GM15510 (cell line): Measurements from ENCODE around the gene ESRRA.

ENCODE experiments used
- POLR2A ChIP-seq: IDR thresholded peaks from 3 replicates; pipeline ENCODE4 v1.6.1; 2011; ENCODE audit warnings: borderline replicate concordance; ENCODE audit not compliant: insufficient read length; ENCODE audit errors: extremely low read depth

ESRRA gene

DNA sequence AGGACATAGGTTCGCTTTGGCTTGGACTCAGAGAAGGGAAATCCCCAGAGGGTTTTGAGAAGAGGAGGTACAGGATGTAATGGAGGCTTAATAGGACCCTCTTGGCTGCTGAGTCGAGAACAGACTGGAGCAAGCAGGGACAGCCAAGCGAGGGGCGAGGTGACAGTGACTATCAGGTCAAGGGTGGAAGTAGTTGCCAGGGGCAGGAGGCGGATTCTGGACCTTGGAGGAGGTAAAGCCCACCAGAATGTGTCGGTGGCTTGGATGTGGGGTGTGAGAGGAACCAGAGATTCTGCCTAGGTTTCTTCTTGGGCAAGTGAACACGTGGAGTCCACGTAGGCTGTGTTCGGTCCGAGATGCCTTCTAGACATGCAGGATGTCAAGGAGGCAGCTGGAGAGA lies 7.6 kb downstream of the ESRRA start:
- no peak for TF ChIP-seq POLR2A

DNA sequence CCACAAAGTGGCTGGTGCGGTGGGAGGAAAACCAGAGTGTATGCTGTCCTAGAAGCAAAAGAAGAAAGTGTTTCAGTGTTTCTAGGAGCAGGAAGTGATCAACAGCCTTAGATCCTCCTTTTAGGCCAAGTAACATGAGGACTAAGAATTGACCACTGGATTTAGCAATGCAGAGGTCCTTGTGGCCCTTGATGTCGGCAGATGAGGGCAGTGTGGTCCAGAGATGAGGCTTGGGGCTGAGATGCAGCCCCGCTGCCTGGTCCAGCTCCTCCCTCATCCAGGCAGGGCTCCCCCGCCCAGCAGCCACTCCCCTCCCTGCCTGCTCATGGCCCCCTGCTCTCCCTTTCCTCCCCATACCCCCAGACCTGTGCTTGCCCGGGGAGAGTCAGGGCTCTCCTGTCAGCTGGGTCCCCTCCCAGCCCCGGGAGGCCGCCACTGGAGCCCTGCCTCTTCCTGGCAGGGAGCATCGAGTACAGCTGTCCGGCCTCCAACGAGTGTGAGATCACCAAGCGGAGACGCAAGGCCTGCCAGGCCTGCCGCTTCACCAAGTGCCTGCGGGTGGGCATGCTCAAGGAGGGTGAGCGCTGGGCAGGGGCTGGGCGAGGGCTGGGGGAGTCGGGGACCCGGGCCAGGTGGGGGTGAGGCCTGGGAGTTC lies 8.3 kb downstream of the ESRRA start:
- TF ChIP-seq POLR2A, result no peak

DNA sequence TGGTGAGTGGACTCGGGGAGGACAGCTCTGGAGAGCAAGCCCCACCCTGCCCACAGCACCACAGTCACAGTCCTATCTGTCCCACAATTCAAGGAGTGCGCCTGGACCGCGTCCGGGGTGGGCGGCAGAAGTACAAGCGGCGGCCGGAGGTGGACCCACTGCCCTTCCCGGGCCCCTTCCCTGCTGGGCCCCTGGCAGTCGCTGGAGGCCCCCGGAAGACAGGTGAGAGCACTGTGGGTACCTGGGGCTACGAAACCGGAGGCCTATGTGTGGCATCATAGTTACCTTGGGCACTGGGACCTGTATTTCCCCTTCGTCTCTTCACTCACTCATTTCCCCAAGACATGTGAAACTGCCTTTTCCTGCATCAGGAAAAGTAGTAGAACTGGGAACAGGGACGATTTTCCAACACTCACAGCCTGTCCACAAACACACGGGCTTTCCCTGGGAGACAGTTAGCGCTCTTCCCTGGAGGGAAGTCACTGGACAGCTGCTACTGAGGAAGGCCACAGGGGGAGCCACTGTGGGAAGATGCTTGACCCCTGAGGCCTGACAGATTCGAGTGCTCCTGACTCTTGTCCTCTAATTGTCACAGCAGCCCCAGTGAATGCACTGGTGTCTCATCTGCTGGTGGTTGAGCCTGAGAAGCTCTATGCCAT lies 9.0 kb downstream of the ESRRA start:
- no peak for TF ChIP-seq POLR2A

DNA sequence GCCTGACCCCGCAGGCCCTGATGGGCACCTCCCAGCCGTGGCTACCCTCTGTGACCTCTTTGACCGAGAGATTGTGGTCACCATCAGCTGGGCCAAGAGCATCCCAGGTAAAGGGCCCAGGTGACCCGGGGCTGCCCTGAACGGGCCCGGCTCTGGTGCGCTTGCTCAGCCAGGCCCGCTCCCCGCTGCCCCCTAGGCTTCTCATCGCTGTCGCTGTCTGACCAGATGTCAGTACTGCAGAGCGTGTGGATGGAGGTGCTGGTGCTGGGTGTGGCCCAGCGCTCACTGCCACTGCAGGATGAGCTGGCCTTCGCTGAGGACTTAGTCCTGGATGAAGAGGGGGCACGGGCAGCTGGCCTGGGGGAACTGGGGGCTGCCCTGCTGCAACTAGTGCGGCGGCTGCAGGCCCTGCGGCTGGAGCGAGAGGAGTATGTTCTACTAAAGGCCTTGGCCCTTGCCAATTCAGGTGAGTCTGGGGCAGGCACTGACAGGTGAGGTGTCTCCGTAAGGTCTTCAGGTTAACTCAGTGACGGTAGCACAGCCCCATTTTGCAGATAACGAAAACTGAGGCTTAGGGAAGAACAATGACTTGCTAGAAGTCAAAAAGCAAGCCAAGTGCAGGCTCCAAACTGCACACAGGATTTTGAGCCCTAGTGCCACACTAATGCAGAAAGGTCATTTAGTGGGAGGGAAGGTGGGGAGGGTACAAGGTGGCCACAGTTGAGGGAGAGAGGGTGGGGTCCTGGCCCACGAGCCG lies 9.7 kb downstream of the ESRRA start:
- TF ChIP-seq POLR2A, result no peak

DNA sequence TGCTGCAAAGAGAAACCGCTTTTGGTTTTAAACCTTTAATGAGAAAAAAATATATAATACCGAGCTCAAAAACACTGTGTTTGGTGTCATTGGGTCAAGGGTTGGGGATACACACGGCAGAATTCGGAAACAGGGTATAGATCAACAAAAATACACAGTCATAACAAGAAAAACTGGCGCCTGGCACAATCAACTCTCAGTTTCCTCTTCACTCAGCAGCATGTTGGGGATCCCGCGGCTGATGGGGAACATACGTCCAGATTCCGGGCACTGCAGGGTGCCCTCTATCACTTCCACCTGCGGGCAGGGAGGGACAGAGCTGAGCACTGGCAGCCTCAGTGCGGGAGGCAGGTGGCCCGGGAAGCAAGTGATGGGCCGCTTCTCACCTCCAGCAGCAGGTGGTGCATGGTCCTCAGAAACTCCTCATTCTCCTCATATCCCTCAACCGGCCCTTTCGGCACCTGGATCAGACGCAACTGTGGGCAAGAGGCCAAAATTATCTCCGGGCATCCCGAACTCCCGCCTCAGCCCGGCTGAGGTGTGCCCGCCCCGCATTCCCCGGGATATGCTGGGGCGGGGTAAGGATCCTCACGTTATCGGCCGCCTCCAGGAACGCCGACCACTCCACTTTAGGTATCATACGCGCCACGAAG lies 11.5 kb downstream of the ESRRA start:
- TF ChIP-seq POLR2A, result no peak

DNA sequence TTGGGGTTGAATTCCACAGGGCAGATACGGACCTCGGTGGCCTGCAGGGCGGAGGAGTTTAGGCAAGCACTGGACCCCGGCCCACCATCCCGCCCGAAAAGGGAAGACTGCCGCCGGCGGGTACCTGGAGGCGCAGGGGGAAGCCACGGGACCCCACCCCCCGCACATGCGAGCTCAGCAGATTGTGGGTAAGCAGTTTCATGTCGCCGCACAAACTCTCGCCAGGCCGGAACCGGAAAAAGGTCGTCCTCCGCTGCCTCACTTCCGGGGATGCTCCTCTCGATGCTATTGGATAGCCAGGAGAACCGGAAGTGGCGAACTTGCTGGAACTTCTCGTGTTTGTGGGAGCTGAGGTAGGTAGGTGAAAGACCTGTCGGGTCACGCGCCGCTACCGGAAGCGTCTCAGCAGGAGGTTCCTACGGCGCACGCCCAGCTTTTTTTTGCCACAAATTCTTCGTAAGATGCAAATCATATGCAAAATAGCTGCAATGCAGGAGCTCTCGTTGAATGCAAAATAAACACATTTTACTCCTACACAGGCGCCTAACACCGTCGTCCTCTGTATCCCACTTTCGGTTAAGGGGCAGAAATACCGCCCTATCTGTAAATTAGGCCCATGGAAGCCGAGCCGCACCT lies 12.1 kb downstream of the ESRRA start, which contains the start of gene TRMT112:
TRMT112 (minus strand) TSS at position 235 of the 636 bp plus-strand sequence; CDS start at position 202, 33 bp downstream.
- TF ChIP-seq POLR2A, result peak; percentile 71

DNA sequence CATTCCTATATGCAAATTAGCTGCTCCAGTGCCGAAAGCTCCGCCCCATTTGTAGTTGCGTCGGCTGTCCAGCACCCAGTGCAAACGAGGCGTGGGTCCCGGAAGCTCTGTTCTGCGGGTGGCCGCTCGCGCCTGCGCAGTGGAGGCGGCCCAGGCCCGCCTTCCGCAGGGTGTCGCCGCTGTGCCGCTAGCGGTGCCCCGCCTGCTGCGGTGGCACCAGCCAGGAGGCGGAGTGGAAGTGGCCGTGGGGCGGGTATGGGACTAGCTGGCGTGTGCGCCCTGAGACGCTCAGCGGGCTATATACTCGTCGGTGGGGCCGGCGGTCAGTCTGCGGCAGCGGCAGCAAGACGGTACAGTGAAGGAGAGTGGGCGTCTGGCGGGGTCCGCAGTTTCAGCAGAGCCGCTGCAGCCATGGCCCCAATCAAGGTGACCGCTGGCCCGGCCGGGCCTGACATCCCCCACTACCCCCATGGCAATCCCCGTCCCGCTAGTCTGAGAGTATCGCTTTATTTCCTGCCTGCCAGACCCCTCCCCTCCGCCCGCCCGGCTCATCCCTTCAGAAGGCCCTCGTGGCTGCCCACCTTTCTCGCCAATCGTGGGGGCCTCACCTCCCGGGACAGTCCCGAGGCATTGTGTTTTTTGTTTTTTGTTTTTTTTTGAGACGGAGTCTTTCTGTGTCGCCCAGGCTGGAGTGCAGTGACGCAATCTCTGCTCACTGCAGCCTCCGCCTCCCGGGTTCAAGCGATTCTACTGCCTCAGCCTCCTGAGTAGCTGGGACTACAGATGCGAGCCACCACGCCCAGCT lies 12.8 kb downstream of the ESRRA start, which contains the start of gene PRDX5:
PRDX5 (plus strand) TSS at position 161 of the 805 bp plus-strand sequence; CDS start at position 256, 95 bp downstream.
- TF ChIP-seq POLR2A, result peak; percentile 79

DNA sequence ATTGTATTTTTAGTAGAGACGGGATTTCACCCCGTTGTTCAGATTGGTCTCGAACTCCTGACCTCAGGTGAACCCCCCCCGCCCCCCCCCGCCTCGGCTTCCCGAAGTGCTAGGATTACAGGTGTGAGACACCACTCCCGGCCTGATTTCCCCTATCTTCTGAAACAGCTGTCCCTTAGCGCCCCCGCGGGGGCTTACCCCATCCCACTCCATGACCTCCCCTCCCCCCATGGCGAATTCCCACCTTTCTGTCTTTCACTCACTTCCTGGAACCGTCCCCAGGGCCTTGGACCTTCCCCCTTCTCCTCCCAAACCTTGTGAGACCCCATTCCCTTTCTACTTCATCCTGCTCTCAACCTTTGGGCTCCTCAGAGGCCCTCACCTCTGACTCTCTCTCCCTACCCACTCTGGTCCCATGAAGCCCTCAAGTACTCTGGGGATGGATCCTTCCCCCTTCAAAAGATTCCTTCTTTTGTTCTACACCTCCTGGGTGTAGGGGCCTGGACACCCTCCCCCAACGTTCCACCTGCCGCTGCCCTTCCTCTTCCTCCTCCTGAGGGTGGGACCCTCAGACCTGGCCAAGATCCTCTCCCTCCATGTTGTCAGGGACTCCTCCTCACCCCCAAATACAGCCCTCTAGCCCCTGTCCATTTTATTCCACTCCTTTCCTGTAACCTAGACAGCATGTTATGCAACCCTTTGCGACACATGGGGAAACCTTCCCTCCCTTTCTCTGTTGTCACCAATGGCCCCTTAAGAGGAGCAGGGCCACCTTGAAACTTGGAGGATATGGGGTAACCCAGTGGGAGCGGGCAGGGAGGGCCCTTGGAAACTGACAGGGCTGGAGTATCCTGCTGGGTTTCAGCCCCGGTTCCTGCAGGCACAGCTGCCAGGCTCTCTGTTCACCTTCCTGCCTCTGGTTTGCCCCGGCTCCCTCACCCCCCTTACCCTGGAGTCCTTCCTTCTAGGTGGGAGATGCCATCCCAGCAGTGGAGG lies 13.7 kb downstream of the ESRRA start:
- TF ChIP-seq POLR2A, result no peak

DNA sequence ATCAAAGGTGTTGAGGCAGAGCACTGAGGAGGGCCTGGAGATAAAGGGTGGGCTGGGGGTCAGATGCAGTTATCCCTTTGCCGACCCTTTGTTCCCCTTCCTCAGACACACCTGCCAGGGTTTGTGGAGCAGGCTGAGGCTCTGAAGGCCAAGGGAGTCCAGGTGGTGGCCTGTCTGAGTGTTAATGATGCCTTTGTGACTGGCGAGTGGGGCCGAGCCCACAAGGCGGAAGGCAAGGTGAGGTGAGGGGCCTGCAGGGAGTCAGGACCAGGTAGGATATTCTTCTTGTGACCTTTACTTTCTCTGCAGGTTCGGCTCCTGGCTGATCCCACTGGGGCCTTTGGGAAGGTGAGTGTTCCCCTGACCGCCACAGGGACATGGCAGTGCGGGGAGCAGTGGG lies 15.2 kb downstream of the ESRRA start:
- TF ChIP-seq POLR2A, result no peak

DNA sequence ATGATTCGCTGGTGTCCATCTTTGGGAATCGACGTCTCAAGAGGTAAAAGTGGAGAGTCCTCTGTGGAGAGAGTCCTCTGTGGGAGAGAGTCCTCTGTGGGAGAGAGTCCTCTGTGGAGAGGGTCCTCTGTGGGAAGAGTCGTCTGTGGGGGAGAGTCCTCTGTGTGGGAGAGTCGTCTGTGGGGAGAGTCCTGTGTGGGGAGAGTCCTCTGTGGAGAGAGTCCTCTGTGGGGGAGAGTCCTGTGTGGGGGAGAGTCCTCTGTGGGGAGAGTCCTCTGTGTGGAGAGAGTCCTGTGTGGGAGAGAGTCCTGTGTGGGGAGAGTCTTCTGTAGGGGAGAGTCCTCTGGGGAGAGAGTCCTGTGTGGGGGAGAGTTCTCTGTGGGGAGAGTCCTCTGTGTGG lies 15.7 kb downstream of the ESRRA start:
- no peak for TF ChIP-seq POLR2A

DNA sequence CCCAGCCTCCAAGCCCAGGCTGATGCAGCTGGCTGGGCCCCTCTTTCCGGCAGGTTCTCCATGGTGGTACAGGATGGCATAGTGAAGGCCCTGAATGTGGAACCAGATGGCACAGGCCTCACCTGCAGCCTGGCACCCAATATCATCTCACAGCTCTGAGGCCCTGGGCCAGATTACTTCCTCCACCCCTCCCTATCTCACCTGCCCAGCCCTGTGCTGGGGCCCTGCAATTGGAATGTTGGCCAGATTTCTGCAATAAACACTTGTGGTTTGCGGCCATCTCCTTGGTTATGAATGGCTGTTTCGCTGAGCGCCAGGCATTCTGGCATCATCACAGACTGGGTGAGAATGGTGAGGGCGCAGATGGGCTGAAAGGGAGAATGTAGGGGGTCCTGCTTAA lies 16.2 kb downstream of the ESRRA start:
- TF ChIP-seq POLR2A, result no peak

DNA sequence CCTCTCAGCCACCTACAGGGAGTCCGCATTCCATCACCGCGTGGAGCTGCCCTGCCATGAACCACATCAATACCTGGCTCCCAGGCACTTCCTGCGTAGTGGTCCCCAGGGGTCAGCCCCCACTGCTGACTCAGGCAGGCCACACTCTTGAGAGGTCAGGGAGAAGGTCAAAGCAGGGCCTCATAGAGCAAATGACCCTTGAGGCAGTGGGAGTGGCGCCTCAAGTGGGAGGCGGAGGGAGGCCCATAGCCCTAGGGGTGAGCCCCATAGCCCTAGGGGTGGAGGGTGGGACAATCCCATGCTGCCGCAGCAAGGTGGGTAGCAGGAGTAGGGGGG lies 17.6 kb downstream of the ESRRA start:
- no peak for TF ChIP-seq POLR2A

DNA sequence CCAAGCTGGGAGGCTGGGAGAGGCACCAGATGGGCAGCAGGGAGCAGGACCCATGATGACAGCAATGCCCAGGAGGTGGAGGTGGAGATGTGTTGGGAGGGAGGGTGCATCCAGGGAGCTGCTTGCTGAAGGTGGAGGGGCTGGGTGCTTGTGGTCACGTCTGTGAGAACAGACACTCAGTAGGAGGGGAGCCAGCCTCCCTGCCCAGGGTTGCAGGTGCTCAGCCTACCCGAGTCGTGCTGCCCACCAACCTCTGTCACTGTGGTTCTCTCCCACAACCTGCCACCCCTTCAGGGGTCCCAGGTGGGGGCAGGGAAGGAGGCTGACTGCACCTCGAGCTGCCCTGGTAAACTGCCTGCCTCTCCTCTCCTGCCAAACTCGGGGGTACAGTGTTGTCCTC lies 18.0 kb downstream of the ESRRA start:
- TF ChIP-seq POLR2A, result no peak

DNA sequence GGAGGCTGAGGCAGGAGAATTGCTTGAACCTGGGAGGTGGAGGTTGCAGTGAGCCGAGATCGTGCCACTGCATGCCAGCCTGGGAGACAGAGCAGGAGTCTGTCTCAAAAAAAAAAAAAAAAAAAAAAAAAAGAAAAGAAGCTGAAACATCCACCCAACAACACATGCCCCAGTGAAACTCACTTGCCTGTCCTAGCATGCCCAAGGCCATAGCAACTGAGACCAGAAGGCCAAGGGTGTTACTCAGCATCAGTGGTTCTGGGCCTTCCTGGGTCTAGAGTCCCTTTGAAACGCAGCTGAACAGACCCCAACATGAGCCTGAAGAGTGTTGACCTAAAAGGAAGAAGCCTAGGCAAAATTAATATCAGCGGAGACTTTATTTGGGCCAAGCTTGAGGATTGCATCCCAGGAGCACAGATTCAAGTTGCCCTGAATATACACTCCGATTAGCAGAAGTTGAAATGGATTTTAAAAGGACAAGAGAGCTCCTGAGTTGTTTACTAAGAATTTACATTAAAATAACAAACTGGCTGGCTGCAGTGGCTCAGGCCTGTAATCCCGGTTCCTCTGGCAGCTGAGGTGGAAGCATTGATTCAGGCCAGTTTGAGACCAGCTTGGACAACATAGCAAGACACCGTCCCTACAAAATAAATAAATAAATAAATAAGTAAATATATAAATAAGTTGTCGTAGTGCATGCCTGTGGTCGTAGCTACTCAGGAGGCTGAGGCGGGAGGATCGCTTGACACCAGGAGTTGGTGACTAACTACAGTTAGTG lies 19.6 kb downstream of the ESRRA start:
- TF ChIP-seq POLR2A, result no peak
